HG03457 (cell line): ENCODE data around the gene LRFN3.
"Not testable (repeated sequence)": the region's sequence is repeated elsewhere in the genome, so short reads cannot be mapped to it uniquely, and the experiment has no call there.

Experiments used
- ATAC-seq: cut with Tn5 transposase; IDR thresholded peaks from one replicate; pipeline ENCODE4 v1.9.1; 2021; ENCODE audit warnings: moderate number of reproducible peaks; ENCODE audit not compliant: unreplicated experiment

The LRFN3 gene

DNA sequence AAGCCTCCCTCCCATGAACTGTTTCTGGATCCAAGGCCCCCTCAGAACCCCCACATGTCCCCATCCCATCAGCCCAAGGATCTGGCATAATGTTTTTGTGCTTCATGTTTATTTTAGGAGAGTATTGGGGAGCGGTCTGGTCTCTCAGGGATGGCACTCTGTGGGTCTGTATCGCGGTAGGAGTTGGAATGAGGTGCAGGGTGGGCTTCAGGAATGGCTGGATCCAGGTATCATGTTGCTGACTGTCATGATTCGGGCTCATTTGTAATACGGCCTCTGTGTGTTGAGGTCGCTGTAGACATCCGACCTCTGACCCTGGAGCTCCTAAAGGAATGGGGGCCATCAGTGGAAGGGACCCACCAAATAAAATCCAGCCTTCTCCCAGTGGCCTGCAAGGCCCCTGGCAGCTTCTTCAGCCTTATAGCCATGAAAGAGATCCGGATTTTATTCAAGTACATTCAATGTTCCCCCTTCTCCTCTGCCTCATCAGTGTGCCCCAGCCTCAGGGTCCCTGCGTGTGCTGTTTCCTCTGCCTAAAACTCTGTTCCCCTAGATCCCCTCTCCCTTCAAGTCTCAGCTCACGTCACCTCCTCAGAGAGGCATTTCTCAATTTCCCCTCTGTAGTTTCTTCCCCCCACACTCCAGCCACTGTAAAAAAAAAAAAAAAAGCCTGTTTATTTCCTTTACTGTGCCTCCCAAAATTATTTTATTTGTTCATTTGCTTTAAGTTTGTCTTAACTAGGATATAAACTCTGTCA is 31.7 kb upstream of the LRFN3 start:
- ATAC-seq = no peak

DNA sequence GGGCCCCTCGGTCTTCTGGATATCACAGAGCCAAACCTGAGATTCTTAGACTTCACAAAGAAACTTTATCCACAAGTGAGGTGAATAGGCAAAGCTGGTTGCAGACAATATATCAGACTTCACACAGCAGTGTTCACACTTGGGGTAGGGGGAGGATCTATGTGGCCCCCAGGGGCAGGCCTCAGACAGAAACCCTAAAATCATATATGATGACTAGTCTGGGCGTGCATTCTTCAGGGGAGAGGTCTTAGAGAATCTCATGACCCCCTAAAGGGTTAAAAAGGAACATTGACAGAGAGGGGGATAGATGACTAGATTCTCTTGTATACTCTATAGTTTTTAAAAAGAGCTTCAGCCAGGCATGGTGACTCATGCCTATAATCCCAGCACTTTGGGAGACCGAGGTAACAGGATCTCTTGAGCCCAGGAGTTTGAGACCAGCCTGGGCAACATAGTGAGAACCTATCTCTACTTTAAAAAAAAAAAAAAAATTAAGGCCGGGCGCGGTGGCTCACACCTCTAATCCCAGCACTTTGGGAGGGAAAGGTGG is 30.9 kb upstream of the LRFN3 start:
- ATAC-seq = no peak

DNA sequence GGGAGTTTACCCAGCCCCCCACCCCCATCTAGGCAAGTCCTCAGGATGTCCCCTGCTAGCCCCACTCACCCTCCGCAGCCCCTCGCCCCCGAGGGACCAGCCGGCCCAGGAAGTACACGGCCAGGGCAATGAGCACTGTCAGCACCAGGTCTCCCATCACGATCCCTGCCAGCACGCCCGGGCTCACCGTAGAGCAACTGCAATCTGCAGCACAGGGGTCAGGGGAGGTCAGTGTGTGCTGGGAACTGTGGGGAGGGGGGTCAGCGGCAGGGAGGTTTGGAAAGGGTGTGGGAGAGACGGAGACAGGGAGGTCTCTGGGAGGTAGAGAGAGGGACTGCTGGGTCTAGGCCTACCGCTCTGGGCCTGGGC is 28.8 kb upstream of the LRFN3 start:
- no peak for ATAC-seq

DNA sequence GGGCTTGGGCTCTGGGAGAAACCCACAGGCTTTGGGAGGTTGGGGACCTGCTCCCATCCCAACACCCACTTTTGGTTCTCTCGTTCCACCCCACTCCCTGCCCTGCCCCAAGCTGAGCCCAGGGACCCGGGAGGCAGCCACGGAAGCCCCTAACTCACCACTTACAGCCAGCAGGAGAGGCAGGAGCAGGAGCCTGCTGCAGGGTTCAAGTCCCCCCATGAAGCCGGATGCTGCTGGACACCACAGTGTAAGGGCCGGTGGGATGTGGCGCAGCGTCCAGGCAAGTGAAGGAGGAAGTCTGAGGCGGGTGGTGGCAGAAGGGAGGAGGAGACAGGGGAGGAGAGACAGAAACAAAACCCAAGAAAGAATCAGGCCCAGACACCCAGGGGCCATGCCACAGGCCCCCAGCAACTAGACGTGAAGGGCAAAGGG is 28.1 kb upstream of the LRFN3 start, which contains the start of gene TYROBP:
TYROBP (minus strand) TSS at position 286 of the 432 bp plus-strand sequence; CDS start at position 219, 67 bp downstream.
- ATAC-seq = no peak

DNA sequence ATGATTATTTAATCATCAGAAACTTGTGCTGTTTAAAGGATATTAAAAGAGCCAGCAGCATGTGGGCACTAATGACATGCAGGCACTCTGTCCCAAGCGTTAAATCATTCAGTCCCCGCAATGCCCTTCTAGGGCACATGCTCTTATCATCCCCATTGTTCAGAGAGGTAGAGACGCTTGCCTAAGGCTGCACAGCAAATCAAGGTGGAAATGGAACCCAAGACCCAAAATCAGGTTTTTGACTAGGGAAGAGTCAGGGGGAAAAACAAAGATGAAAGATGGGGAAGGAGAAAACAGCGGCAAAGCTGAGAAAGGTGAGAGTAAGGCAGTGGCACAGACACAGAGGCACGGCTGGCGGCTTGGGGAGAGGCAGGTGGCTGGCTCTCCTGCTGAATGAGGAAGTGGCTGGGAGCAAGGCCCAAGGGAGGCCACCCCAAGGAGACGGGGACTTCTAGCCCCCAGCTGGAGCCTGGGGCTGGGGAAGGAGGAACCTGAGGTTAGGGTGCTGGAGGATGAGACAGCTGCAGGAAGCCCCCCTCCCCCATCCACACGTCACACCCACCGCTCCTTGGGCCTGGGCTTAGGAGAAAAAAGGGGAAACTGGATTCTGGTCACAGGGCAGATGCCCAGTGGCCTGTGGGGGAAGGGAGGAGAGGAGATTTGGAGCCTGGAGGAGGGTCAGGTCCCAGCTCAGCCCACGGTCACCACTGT is 27.0 kb upstream of the LRFN3 start:
- ATAC-seq = no peak

DNA sequence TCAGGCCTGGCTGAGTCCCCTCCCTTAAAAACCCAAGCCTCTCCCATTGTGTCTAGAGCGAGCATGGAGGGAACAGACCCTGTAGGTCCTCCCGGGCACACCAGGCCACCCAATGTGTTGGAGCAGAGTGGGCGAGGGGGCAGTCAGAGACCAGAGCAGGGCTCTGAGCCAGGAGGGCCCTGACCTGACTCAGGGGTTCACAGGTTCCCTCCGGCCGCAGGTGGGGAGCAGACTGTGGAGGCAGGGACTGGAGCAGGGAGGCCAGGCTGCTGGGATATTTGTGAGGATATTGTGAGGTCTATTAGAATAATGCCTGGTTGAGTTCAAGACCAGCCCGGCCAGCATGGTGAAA is 26.5 kb upstream of the LRFN3 start:
- ATAC-seq = no peak

DNA sequence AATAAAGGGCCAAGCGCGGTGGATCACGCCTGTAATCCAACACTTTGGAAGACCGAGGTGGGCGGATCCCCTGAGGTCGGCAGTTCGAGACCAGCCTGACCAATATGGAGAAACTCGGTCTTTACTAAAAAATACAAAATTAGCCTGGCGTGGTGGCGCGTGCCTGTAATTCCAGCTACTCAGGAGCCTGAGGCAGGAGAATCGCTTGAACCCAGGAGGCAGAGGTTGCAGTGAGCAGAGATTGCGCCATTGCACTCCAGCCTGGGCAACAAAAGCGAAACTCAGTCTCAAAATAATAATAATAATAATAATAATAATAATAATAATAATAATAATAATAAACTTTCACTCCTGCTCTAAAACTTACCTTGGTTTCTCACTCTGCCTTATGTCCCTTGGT is 25.8 kb upstream of the LRFN3 start:
- ATAC-seq = not testable (repeated sequence)

DNA sequence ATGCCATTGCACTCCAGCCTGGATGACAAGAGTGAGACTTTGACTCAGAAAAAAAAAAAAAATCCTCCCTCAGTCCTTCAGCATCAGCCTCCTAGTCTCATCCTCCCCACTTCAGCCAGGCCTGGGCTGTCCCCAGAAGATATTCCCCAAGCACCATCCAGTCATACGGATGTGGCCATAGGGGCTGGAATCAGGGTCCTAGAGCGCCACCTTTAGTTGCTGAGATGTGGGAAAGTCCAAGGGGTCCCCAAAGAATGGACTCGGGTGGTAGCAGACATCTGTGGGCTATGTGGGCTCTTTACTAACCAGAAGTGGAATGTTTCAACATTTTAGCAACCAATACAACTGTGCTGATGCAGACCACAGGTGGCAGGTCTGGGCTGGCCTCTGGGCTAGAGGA is 25.0 kb upstream of the LRFN3 start:
- ATAC-seq = no peak

DNA sequence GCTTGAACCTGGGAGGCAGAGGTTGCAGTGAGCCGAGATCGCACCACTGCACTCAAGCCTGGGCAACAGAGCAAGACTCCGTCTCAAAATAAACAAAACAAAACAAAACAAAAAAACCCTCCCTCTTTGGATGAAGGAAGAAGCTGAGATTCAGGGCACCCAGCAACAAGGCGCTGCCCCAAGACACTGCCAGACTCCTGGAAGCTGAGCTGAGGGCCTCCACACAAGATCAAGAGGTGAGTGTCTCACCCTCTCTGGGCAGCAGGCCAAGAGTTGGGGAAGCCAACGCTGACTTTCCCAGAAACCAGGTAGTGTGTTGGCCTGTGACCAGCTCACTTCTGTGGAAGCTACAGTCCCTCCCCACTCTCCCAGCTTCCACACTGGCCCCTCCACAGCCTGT is 24.4 kb upstream of the LRFN3 start:
- ATAC-seq = no peak

DNA sequence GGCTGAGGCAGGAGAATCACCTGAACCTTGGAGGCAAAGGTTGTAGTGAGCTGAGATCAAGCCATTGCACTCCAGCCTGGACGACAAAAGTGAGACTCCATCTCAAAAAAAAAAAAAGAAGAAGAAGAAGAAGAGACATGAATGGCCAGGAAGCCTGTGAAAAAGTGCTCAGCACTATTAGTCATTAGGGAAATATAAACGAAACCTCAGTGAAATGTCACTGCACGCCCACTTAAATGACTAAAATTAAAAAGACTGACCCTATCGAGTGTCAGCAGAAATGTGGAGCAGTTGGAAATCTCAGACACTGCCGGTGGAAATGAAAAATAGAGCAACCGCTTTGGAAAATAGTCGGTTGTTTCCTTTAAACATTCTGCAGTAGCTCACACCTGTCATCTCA is 22.6 kb upstream of the LRFN3 start:
- ATAC-seq = no peak

DNA sequence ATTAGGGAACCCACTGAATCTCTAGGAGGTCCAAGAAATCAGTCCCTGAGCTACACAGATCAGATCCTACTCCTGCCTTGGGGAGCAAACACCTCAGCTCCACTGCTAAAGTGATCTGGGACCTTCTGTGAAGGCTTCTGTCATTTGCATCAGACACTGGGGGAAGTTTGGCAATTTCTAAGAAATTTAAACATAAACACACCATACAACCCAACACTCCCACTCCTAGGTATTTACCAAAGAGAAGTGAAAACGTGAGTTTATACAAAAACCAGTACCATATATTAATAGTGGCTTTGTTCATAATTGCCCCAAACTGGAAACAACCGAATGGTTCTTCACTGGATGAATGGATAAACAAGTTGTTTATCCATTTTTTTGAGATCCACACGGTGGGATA is 20.7 kb upstream of the LRFN3 start:
- no peak for ATAC-seq

DNA sequence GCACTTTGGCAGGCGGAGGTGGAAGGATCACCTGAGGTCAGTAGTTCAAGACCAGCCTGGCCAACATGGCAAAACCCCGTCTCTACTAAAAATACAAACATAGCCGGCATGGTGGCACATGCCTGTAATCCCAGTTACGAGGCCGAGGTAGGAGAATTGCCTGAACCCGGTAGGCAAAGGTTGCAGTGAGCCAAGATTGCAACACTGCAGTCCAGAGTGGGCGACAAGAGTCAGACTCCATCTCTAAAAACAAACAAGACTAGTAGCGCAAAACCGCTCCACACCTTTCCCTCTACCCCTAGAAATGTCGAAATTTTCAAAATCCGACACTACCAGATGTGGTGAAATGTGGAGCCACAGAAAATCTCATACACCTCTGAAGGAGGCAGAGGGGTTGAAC is 16.9 kb upstream of the LRFN3 start:
- no peak for ATAC-seq

DNA sequence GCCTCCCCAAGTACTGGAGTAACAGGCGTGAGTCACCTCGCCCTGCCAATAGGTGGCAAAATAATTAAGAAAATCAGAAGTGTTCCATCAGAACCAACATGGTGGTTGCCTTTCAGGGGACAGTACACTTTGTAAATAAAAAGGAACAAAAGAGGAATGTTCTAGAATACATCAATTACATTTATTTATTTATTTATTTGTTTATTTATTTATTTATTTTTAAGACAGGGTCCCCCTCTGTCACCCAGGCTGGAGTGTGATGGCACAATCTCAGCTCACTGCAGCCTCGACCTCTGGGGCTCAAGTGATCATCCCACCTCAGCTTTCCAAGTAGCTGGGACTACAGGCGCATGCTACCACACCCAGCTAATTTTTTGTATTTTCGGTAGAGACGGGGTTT is 15.2 kb upstream of the LRFN3 start:
- ATAC-seq = no peak

DNA sequence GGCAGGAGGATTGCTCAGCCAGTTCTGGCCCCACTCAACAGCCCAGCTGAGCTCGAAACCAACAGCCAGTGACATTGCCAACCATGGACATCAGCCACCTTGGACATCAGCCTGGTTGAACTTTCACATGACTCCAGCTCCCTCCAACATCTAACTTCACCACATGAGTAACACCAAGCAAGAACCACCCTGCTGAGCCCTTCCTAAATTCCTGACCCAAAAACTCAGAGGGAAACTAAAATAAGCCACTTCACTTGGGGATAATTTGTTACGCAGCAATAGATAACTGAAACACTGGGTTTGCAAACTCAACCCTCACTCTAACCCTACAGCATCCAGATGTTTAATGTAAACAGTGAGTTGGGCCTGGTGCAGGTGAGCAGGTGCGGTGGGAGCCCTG is 10.7 kb upstream of the LRFN3 start:
- ATAC-seq = no peak

DNA sequence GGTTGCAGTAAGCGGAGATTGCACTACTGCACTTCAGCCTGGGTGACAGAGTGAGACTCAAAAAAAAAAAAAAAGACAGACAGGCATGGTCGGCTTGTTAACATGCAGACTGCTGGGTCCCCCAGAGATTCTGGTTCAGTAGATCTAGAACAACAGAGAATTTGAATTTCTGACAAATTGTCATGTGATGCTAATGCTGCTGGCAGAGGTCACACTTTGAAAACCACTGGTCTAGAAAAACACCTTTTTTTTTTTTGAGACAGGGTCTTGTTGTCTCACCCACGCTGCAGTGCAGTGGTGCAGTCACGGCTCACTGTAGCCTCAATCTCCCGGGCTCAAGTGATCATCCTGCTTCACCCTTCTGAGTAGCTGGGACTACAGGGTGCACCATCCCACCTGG is 7.7 kb upstream of the LRFN3 start:
- ATAC-seq = no peak

DNA sequence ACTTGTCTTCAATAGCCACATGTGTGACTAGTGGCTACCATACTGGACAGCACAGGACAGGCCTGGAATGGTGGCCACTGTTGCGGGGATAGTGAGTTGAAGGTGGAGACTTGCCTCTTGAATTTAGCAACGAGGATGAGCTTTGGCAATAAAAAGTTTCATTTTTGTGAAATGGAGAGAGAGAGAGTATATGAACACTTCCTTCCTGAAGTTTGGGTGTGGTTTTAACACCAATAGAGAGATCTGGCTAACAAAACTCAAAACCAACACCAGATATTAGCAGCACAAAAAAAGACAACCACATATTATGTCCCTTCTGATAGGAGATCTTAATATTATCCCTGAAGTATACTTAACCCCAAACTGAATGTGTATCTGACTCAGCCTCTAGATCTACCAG is 6.3 kb upstream of the LRFN3 start:
- ATAC-seq = no peak

DNA sequence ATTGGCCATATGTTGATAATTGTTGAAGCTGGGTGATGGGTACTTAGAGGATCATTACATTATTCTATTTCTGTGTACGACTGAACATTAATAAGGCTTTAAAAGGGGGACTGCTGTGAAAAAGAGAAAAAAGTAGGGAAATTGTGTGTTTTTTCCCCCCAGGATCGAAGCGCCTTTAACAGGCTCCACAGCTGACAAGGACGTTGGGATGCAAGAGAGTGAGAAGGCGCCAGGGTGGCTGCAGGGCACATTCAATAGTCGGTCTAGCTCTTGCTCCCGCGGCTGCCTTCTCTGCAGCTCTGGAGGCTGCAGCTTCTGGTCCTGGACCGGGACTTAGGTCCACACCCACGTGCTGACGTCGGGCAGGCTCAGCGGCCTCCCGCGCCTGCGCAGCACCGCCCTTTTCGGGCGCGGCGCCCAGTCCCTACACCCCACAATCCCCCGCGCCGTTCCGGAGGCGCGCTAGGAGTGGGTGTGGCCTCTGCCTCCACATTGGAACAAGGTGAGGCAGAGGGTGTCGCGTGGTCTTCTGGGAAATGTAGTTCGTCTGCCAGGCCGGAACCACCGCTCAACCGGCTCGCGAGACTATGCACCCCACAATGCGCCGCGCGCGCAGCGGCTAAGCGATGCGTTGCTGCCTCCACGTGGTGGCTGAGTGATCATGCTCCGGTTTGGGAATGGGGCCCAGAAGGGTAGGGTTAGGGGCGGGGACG is 4.9 kb upstream of the LRFN3 start:
- peak; percentile 88 for ATAC-seq

DNA sequence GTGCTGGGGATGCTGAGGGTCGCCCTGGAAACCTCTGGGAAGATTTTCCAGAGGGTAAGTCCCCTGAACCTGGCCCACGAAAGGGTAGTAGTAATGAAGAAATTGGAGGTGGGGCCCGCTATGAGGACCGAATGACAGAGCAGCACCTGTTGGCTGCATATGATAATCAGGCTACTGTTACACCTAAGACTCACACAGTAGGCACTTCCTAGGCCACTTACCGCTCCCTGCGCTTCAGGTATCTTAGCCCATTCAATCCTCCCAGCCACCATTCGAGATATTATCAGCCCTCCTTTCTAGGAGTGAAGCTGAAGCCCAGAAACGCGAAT is 4.3 kb upstream of the LRFN3 start:
- ATAC-seq = peak; percentile 8

DNA sequence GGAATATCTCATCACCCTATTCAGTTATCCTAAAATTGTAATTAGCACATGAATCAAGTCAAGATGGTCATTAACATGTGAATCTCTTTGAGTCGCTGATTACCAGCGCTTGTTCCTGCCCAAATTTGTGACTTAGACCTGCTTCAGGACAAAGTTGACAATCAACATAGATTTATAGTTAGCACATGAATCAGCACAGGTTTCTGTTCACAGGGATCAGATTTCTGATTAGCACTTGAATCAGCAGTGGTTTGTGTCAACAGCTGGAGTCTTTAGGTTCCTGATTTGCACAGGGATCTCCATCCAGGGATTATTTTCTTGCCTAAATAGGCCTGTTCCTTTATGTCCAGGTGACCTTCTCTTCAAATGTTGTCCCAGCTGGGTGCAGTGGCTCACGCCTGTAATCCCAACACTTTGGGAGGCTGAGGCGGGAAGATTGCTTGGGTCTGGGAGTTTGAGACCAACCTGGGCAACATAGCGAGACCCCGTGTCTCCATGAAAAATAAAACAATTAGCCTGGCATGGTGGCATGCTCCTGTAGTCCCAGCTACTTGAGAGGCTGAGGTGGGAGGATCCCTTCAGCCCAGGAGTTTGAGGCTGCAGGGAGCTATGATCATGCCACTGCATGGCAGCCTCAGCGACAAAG is 3.8 kb upstream of the LRFN3 start:
- ATAC-seq = no peak

DNA sequence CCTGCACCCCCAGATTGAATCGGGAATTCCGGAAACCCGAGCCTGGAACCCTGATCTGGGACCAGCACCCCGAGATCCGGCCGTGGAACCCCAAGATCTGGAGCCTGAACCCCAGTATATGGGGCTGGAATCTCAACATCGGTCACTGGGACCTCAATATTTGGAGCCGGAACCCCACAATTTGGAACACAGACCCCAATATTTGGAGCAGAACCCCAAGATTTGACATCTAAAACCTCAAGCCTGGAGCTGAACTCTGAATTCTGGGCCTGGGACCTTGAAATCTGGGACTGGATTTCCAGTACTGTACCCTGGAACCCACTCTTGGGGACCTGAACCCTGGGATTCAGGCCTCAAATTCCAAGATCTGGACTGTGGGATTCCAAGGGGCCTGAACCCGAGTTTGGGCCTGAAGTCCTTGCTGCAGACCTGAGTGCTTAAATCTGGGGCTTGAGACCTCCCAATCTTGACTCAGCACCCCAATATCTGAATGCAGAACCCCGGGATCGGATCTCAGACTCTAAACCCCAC is 629 bp downstream of the LRFN3 start:
- no peak for ATAC-seq
